HG03354 (cell line): ENCODE results near the gene KRT80.
"Not testable (repeated sequence)": the region's sequence is repeated elsewhere in the genome, so short reads cannot be mapped to it uniquely, and the experiment has no call there.

ENCODE experiments used
- ATAC-seq: cut with Tn5 transposase; IDR thresholded peaks from one replicate; pipeline ENCODE4 v1.9.1; 2021; ENCODE audit warnings: mild to moderate bottlenecking; ENCODE audit not compliant: unreplicated experiment, poor library complexity, severe bottlenecking

The KRT80 gene

DNA sequence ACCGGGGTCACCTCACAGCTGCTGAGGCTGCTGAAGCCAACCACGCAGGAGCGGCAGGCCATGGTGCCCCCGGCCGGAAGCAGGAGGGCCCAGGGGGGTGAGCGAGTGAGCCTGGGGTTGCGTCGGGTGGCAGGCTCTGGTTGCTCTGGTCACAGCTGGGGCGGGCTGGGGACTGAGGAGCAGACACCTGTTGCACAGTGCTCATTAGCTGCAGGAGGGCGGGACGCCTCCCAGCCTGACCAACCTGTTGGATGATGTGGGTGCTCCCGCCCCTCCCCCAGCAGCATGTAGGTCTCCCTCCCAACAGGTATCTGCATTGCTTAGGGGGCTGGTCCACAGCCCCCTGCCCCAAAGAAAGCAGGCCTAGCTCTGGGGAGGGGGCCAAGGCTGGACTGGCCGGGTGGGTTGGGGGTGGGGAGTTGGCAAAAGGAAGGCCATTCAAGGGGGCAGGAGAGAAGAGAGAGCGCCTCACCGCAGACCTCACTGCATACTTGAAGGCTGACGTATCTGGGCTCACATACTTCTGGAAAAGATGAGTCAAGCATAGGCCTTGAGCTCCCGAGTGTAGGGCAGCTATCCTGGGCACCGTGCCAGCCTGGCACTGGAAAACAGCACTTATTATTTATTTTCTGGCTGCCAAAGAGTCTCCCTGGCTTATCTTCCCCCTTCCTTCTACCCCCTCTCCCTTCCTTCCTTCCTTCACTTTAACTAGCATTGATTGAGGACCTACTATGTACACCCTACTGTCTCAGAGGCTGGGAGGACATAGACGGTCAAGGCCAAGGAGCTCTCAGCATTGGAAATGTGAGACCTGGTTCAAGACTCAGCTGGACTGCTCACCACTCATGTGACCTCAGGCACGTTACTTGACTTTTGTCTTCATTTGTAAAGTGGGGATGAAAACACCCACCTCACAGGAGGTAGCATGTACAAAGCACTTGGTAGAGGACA, at the start of gene KRT80:
TSS of gene KRT80 (minus strand) at position 174 of the 951 bp plus-strand sequence. CDS start at position 62, 112 bp downstream.
- no peak for ATAC-seq

DNA sequence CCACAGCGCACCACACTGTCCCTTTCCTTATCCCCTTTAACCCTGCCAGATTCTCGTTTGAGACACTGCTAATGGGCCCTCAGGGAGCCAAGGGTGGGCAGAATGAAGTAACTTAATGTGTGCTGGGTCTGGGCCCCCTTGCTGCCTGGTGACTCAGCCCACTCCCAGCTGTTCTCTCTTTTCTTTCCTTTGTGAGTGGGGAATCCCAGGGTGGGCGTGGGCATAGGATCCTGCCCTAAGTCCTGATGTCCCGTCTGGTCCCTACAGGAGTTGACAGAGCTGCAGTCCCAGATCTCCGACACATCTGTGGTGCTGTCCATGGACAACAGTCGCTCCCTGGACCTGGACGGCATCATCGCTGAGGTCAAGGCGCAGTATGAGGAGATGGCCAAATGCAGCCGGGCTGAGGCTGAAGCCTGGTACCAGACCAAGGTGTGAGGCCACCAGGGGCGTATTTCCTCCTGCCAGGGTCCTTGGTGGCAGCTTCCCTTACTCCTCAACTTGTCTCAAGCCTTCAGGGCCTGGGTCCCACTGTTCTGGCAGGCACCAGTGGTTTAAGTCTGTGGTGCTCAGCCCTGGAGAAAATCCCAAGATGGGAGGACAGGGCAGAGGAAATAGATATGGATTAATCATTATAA, 49.5 kb upstream of the KRT80 start:
- ATAC-seq: no peak

DNA sequence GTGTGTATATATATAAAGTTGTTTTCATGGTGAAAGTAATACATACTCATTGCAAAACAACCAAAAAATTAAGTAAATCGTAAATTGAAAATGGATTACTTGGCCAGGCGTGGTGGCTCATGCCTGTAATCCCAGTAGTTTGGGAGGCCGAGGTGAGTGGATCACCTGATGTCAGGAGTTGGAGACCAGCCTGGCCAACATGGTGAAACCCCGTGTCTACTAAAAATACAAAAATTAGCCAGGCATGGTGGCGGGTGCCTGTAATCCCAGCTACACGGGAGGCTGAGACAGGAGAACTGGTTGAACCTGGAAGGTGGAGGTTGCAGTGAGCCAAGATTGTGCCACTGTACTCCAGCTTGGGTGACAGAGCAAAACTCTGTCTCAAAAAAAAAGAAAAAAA, 48.4 kb upstream of the KRT80 start:
- ATAC-seq: not testable (repeated sequence)

DNA sequence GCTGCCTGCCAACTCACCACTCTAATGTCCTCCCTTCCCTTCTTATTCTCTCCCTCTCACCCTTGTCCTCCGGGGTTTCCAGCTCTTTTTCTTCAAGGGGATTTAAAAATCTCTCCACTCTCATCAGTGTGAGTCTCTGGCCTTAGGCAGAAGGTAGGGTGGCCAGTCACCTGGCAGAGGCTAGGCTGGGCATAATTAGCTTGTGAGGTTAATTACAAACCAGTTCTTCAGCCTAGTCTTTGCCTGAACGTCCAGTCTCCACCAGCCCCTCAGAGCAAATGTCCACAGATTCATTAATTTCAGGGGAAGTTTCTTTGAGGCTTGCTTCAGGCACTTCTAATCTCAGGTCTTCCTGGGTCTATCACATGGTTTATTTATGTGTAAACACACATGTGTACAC, 48.0 kb upstream of the KRT80 start:
- ATAC-seq: no peak

DNA sequence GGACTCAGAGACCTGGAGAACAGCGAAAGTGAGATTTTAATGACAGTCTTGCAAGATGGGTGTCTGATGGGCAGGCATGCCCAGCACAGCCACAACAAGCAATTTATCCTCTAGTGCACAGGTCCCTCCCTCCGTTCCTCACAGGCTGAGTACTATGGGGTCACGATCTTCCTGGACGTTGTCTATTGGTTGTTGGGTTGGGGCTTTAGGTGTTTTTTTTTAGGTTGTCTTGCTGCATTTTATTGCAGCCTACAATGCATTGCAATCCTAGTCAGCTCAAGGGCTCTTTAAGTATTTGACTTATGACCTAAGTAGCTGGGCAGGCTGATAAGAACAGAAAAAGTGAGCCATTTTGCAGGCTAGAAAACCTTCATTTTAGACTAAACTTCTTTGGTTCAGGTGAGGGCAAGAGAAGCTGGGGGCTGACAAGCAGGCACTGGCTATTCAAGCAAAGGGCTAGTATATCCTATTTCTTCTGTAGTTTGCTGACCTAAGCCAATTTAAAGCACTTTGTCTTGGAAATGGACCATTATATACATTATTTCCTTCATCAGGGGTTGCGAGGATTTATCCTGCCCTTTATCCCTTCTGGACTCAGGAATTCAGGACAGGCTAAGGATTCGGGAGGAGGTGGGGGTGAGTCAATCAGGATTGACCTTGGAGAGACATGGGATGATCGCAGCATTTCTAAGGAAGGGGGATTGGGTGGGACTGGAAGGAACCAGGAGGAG, 47.3 kb upstream of the KRT80 start:
- ATAC-seq: no peak

DNA sequence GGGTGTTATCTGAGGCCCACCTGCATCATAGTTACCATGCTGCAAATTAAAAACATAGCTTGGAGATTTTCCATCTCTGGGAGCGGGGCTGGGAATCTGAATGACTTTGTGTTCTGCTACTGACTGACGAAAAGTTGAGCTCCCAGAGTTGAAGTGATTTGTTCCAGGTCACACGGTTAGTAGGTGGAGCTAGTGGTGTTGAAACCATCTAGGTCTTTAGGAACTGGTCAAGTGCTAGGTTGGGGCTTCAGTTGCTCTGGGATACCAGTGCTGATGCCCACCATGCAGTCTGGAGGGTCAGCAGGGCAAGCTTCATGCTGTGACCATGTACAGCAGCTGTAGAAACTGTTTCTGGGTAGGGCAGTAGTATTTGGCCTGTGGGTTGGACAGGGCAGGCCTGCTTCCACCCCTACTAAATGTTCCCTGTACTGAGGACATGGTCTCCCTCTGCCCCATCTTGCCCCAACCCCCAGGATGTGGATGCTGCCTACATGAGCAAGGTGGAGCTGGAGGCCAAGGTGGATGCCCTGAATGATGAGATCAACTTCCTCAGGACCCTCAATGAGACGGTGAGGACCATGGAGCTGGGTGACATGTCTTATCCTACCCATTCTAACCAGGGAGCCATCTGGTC, 46.5 kb upstream of the KRT80 start:
- no peak for ATAC-seq

DNA sequence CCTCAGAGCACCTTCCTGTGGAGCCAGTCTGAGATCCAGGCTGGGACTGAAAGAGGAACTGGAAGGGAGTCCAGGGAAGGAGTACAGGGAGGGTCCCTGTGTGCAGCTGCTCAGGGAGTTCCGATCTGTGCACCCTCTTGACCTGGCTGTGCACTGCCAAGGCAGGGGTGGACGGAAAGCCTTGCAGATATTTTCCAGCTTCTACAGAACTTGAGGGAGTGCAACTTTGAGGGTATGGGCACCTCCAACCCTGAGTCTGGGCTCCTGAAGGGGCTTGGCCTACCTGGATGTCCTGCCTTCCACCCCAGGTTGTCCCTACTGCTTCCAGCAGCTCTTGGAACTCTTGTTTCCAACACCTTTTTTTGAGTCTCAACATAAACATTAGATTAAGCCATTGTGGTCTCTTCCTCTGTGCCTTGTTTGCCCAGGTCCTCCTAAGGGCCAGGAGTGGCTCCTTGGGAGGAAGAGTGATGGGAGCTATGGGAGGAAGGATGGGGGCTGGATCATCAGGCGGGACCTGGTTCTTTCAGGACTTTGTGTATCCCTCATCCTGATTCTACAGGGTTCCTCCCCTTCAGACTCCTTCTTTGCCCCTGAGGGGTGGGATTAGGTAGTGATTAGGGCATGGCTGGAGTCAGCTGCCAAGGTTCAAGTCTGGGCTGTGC, 44.7 kb upstream of the KRT80 start:
- no peak for ATAC-seq

DNA sequence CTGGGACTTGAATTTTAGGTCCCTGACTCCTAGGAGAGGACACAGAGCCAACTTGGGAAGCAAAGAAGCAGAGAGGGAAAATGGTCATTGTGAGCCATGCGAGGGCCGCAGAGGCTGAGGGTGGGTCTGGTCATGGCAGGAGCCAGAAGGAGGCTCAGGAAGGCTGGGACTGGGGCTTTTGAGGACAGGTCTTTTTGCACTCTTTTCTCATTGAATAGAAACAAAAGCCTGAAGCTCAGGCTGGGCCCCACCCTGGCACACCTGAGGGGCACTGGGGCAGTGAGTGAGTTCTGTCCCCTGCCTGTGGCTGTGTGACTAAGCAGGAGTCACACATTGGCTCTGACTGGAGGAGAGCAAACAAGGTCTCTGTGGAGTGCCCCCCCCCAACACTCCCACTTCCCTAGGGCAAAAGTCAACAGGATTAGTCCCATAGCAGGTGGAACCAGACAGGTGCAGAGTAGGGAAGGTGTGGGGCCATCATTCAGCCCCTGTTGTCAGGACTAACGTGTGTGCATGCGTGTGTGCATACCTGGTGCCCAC, 44.1 kb upstream of the KRT80 start:
- no peak for ATAC-seq

DNA sequence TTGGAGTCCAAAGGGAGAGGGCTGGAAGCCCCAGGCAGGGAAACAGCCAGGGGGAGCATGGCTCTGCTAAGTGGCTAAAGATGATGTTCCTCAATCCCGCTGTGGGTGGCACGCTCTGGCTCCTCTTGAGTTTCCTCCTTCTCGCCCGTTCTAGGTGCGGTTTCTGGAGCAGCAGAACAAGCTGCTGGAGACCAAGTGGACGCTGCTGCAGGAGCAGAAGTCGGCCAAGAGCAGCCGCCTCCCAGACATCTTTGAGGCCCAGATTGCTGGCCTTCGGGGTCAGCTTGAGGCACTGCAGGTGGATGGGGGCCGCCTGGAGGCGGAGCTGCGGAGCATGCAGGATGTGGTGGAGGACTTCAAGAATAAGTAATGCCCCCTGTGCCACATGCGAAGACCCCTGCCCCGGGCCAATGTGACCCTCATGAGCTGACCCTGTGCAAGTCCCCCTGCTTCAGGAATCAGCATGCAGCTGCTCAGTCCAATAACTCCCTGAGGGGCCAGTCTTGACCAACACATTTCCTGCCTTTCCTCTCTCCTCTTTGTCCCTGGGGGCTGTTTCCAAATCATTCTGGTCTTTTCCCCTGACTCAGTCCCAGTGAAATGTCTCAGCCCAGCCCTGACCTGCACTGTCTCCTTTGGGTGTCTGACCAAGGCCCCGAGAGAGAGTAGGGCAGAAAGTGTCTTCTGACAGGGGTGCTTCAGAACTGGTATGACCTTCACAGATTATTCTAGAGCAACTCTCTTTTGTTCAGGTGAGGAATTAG, 43.4 kb upstream of the KRT80 start:
- ATAC-seq: no peak

DNA sequence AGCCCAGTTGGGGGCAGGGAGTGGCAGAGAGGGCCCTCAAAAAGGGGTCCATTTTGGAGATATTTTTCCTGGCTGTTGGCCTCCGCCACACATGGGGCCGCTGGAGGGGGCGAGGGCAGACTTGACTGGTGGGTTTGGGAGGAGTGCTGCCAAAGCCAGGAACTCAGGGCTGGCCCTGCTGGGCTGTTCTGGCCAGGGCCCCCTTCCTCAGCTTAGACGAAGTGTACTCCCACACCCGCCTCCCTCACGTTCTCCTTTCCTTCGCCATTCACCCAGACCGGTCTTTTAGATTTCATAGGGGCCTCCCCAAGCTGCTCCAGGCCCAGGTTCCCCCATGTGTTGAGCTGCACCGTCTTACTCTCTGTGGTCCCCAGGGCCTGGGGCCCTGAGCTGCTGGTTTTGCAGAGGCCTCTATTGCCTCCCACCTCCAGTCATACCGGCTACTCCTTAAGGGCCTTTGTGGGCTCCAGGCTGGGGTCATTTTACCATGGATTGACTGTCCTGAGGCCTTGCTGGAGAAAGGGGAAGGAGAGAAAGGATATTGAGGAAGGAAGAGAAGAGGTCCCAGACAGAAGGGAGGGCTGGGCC, 42.5 kb upstream of the KRT80 start:
- no peak for ATAC-seq

DNA sequence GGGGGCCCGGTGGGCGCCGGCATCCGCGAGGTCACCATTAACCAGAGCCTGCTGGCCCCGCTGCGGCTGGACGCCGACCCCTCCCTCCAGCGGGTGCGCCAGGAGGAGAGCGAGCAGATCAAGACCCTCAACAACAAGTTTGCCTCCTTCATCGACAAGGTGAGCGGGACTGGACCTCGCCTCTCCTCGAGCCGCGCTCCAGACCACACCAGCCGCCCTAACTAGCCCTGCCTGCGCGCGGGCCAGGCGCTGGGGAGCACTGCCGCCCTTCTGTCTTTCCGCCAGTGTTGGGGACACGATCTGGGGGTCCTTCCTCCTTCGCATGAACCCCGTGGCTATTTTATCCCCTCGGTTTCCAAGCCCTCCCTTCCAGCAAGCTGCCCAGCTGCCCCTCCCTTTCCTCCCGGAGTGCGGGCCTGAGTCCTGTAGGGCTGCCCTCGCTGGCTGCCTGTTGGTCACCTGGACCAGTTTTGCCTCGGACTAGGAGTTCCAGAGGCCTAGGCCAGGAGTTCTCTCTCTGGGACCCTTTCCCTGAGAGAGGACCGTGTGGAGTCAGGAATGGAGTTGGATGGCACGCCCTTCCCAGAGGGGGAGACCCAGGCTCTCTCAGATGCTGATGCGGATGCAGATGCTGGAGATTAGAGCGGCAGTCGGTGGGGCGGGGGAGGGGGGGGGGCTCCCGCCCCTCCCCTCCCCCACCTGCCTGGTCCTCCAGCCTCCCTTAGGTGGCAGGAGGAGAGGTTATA, 41.8 kb upstream of the KRT80 start:
- no peak for ATAC-seq

DNA sequence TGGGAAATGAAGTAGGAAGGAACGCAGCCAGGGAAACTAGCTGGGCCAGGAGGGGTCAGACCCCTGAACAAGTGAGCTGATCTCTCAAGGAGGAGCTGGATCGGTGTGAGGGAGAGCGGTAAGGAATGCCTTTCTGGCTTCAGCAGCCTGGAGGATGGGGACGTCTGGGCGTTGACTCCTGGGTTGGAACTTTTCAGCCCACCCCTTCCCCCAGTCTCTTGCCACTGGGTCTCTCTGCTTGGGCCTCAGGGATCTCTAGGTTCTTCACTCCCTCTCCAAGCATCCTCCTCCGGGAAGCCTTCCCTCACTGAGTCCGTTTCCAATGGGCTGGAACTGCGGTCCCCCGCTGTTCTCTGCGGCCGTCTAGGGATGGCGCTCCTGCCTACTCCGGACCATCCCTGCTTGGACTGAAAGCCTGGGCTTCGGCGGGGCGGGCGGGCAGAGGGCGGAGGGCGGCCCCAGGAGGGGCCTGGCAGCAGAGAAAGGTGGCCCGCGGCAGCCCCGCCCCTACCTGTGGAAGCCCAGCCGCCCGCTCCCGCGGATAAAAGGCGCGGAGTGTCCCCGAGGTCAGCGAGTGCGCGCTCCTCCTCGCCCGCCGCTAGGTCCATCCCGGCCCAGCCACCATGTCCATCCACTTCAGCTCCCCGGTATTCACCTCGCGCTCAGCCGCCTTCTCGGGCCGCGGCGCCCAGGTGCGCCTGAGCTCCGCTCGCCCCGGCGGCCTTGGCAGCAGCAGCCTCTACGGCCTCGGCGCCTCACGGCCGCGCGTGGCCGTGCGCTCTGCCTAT, 41.1 kb upstream of the KRT80 start, which contains the start of gene KRT7:
TSS of gene KRT7 (plus strand) at position 570 of the 788 bp plus-strand sequence. CDS start at position 624, 54 bp downstream.
- no peak for ATAC-seq

DNA sequence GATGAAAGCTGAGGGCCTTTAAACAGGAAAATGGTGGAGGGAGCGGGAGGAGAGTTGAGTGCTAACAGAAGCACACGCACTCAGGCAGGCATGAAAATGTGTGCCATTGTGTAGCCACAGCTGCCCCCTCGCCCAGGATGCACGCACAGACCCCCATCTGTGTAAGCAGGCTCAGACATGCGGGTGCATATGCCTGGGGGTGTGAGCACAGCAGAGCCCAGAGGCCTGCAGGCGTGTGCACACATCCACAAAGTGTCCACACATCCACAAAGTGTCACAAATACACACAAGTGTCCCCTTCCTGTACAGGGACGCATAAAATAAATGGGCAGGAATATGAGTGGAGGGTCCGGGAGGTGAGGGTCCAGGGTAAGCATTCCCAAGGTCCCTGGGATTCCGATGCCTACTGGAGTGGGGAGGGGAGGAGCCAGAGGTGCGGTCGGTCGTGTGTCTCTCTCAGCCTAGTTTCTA, 40.4 kb upstream of the KRT80 start:
- no peak for ATAC-seq

DNA sequence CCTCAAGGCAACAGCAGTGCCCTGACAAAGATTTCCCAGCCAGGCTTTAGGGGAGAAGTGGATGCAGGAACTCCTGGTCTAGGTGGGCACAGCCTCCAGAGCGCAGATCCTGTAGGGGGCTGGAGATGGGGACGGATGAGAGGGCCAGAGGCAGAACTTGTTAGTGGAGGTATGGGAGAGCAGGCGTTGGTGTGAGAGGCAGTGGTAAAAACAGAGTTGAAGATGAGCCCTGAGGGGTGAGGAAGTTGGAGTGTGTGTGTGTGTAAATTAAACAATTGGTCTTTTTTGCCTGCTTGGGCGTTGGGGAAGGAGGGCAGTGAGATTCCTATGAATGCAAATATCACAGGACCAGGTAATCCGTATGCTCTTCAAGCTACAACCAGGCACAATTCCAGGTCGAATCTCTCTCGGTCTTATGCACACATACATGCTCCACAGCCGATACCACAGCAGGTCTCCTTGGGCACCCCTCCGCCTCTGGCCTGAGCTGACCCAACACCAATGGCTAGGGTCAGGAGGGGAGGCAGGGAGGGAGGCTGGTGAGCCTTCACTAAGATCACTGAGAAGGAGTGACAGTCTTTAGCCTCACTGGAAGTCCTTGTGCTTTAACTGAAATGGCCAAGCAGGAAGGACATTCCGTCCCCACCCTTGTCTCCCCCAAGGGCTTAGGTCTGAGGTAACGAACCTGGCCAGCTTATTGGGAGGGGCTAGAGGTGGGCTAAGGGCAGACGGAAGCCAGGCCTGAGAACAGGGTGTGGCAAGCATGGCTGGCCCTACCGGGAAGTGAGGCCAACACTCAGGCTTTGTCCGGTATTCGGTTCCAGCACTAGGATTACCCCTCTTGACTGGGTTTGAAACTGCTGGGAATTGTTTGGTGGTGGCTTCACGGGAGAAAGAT, 39.7 kb upstream of the KRT80 start:
- no peak for ATAC-seq
